IPS-20b (cell line): ENCODE results near the gene CEACAM21.
"Not testable (repeated sequence)": the region's sequence is repeated elsewhere in the genome, so short reads cannot be mapped to it uniquely, and the experiment has no call there.

ENCODE experiments used
- H3K27ac ChIP-seq: one replicate; pipeline ENCODE4 v1.5.1; 2013; ENCODE audit warnings: low read length
- H3K27me3 ChIP-seq: 2 replicates; pipeline ENCODE4 v1.6.1; 2013; ENCODE audit warnings: mild to moderate bottlenecking, low read length, inconsistent platforms; ENCODE audit not compliant: insufficient read depth
- H3K36me3 ChIP-seq: 2 replicates; pipeline ENCODE4 v1.6.1; 2013; ENCODE audit warnings: low read depth, mild to moderate bottlenecking, inconsistent platforms, low read length, moderate library complexity; ENCODE audit not compliant: insufficient read depth
- H3K4me1 ChIP-seq: 2 replicates; pipeline ENCODE4 v1.6.1; 2013; ENCODE audit warnings: mild to moderate bottlenecking, control low read depth, inconsistent platforms, low read length, moderate library complexity; ENCODE audit not compliant: insufficient read depth
- H3K4me3 ChIP-seq: 2 replicates; pipeline ENCODE4 v1.5.1; 2013; ENCODE audit warnings: mild to moderate bottlenecking, low read length, inconsistent platforms
- H3K9ac ChIP-seq: 2 replicates; pipeline ENCODE4 v1.6.1; 2013; ENCODE audit warnings: low read depth, mild to moderate bottlenecking, inconsistent platforms, low read length, moderate library complexity
- H3K9me3 ChIP-seq: 2 replicates; pipeline ENCODE4 v1.6.1; 2013; ENCODE audit warnings: mild to moderate bottlenecking, low read depth, low read length, inconsistent platforms; ENCODE audit not compliant: insufficient read depth

Gene CEACAM21

DNA sequence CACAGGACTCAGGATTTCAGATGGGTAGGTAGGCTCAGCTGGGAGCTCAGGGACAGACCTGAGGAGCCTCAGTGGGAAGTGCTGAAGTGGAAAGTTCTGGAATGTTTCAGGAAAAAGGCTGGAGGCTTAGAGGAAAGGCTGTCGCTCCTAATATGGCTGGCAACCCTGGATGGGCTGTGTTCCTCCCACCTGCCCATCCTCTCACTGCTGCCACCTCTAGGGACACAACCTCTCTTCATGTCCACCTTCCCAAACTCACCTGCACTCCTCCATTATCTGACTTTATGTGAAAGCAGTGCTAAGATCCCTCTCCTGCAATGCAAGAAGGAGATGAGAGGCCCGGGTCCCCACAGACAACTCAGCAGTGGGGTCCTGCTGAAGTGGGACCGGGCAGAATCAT lies 5.8 kb upstream of the CEACAM21 start:
- Histone ChIP-seq H3K27ac (no peak overlapping the region), H3K4me1 (no peaks in the 10 kb centered on the region), H3K36me3 (no peaks in the 10 kb centered on the region), H3K9ac (no peak overlapping the region), H3K4me3 (no peak overlapping the region), H3K27me3 (peaks cover 91% of the 10 kb centered on the region), H3K9me3 (no peaks in the 10 kb centered on the region; the same call in 1 of the 2 replicates)

DNA sequence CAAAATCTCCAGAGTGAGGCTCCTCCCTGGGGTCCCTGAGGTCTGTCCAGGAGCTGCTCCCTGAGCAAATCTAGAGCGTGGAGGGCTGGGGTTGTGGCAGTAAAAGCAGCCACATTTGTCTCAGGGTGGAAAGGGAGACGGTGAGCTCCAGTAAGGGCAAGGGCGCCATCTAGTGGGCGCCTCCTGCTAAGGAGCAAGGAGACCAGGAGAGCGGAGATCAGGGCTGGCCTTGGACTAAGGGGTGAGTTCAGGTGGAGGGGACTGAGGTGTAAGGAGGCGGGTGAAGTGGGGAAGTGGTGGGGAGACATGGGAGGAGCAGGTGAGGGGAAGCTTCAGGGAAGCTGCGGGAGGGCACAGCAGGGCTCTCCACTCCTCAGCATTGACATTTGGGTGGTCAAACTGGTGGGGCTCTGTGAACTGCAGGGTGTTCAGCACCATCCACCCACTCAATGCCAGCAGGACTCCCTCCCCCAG lies 5.3 kb upstream of the CEACAM21 start:
- H3K9me3 ChIP-seq: no peaks in the 10 kb centered on the region; the same call in 1 of the 2 replicates
- H3K27me3 ChIP-seq: peaks cover 91% of the 10 kb centered on the region
- no peaks in the 10 kb centered on the region for H3K36me3 ChIP-seq
- H3K27ac ChIP-seq: no peak overlapping the region
- H3K9ac ChIP-seq: no peak overlapping the region
- no peak overlapping the region for H3K4me3 ChIP-seq
- H3K4me1 ChIP-seq: no peaks in the 10 kb centered on the region

DNA sequence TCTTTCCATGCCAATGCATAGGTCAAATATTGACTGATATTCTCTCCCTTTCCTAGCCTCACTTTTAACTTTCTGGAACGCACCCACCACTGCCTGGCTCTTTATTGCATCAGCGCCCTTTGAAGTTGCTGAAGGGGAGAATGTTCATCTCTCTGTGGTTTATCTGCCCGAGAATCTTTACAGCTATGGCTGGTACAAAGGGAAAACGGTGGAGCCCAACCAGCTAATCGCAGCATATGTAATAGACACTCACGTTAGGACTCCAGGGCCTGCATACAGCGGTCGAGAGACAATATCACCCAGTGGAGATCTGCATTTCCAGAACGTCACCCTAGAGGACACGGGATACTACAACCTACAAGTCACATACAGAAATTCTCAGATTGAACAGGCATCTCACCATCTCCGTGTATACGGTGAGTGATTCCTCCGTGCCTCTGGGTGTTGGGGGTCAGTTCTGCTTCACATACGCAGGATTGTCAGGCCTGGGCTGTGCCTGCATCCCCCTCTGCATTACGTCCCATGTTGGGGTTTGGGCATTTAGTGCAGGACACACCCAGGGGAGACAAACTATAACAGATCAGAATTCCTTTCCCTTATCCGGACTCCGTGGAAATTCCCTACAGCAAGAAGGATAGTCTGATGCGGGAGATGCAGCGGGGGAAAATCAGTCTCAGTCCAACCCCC lies 1.3 kb downstream of the CEACAM21 start:
- Histone ChIP-seq H3K9me3 (peaks cover 37% of the 10 kb centered on the region), H3K27ac (no peak overlapping the region), H3K36me3 (no peaks in the 10 kb centered on the region), H3K4me1 (no peaks in the 10 kb centered on the region), H3K9ac (no peak overlapping the region), H3K27me3 (peaks cover 25% of the 10 kb centered on the region), H3K4me3 (no peak overlapping the region)

DNA sequence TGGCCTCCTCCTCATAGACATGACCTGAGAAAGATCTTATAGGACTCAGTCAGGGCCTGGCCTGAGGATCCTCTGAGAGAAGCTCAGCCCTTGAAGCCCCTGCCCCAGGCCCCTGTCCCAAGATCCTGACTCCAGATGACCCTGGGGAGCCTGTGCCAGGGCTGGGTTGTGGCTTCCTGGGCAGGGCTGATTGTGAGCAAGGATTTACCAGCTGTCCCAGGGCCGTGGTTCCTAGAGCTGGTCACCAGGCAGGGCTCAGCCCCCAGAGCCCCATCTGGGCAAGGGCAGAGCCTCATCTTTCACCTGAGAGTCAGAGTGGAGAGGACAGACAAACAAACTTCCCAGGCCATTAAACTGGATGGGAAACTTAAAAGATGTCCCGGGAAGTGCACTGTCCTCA lies 1.9 kb downstream of the CEACAM21 start:
- Histone ChIP-seq H3K9me3 (peaks cover 43% of the 10 kb centered on the region), H3K27me3 (peaks cover 20% of the 10 kb centered on the region; the same call in 1 of the 2 replicates)

DNA sequence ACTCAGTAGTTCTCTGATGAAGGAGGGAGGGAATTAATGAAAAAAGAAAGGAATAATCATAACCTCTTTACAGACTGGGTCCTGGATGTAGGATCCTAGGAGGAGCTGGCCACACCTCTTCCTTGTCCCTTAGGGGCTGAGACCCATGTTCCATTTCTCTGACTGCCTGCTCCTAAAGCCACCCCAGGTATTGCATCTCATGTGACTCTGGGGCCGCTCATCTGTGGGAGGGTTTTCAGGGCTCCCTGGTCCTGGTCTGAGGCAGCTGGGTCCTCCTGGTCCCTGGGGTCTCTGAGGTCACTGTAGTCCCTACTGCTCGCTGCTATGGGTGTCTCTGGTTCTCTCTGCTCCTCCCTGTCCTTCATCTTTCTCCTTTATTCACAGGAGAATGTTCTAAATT lies 2.9 kb downstream of the CEACAM21 start:
- no peak overlapping the region for H3K4me3 ChIP-seq
- no peaks in the 10 kb centered on the region for H3K36me3 ChIP-seq
- H3K9me3 ChIP-seq: peaks cover 52% of the 10 kb centered on the region

More for the DNA sequence above, 1.9 kb downstream of the CEACAM21 start:
- H3K9ac ChIP-seq: no peak overlapping the region
- H3K36me3 ChIP-seq: no peaks in the 10 kb centered on the region
- no peak overlapping the region for H3K4me3 ChIP-seq
- no peaks in the 10 kb centered on the region for H3K4me1 ChIP-seq
- H3K27ac ChIP-seq: no peak overlapping the region

DNA sequence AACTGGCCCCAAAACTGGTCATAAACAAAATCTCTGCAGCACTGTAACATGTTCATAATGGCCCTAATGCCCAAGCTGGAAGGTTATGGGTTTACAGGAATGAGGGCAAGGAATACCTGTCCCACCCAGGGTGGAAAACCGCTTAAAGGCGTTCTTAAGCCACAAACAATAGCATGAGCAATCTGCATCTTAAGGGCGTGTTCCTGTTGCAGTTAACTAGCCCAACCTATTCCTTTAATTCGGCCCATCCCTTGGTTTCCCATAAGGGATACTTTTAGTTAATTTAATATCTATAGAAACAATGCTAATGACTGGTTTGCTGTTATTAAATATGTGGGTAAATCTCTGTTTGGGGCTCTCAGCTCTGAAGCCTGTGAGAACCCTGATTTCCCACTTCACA lies 5.1 kb downstream of the CEACAM21 start:
- H3K4me1 ChIP-seq, H3K9ac ChIP-seq, H3K27me3 ChIP-seq, H3K36me3 ChIP-seq, H3K4me3 ChIP-seq, H3K27ac ChIP-seq: not testable (repeated sequence)
- peaks cover 64% of the 10 kb centered on the region for H3K9me3 ChIP-seq

More for the DNA sequence above, 2.9 kb downstream of the CEACAM21 start:
- Histone ChIP-seq H3K27me3 (peaks cover 9% of the 10 kb centered on the region; the same call in 1 of the 2 replicates), H3K4me1 (no peaks in the 10 kb centered on the region), H3K27ac (no peak overlapping the region), H3K9ac (no peak overlapping the region)

DNA sequence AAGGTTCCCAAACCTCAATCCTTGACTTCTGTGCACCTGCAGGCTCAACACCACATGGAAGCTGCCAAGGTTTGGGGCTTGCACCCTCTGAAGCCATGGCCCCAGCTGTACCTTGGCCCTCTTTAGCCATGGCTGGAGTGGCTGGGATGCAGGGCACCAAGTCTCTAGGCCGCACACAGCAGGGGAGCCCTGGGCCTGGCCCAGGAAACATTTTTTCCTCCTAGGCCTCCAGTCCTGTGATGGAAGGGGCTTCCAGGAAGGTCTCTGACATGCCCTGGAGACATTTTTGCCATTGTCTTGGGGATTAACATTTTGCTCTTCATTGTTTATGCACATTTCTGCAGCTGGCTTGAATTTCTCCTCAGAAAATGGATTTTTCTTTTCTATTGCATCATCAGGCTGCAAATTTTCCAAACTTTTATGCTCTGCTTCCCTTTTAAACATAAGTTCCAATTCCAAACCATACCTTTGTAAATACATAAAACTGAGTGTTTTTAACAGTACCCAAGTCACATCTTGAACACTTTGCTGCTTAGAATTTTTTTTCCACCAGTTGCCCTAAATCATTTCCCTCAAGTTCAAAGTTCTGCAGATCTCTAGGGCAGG lies 6.7 kb downstream of the CEACAM21 start:
- peaks cover 64% of the 10 kb centered on the region for H3K9me3 ChIP-seq
- not testable (repeated sequence) for H3K36me3 ChIP-seq, H3K4me3 ChIP-seq, H3K27me3 ChIP-seq, H3K9ac ChIP-seq, H3K4me1 ChIP-seq, H3K27ac ChIP-seq

DNA sequence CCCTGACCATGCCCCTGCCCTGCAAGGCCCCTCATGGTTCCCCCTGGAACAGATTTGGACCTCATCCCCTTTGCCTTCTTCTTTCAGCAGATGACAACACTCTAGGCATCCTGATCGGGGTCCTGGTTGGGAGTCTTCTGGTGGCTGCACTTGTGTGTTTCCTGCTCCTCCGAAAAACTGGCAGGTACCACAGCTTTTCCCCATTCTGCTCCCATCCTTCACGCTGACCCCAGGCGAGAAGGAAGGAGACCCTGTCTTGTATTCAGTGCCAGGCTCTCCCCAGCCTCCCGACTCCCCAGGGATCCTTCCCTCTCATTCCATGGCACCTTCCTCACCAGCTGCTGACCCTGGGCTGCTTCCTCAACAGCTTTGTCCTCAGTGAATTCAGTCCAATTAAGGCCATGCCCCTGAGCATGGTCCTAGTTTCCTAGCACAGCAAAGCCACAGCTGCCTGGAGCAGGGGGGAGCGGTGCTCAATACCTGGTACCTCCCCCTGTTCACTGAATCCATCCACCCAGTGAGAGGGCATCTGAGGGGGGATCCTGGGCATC lies 8.4 kb downstream of the CEACAM21 start:
- no peaks in the 10 kb centered on the region for H3K36me3 ChIP-seq
- H3K9me3 ChIP-seq: peaks cover 54% of the 10 kb centered on the region
- no peak overlapping the region for H3K4me3 ChIP-seq
- no peaks in the 10 kb centered on the region for H3K27me3 ChIP-seq
- H3K27ac ChIP-seq: no peak overlapping the region
- no peak overlapping the region for H3K9ac ChIP-seq
- H3K4me1 ChIP-seq: no peaks in the 10 kb centered on the region

DNA sequence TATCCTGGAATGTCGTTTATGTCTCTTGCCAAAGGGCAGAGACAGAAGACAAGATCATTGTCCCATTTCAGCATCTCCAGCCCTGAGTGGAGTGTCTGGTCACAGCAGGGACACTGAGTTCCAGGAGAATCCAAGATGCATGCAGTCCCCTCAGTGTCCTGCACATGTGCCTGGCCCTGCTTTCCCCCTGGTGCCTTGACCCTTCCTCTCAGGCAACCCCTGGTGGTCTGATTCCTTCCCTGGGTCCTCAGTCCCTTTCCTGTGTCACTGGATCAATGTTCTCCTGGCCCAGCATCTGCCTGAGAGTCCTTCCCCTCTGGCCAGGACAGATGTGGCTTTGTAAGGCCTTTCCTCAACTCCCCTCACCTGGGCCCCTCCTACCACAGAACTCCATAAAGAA lies 9.0 kb downstream of the CEACAM21 start:
- Histone ChIP-seq H3K9ac (no peak overlapping the region), H3K4me3 (no peak overlapping the region), H3K9me3 (peaks cover 48% of the 10 kb centered on the region), H3K36me3 (no peaks in the 10 kb centered on the region), H3K27me3 (0 out of 2 replicates have a peak, but pooled peaks cover under 1% of the 10 kb centered on the region), H3K4me1 (no peaks in the 10 kb centered on the region), H3K27ac (no peak overlapping the region)

DNA sequence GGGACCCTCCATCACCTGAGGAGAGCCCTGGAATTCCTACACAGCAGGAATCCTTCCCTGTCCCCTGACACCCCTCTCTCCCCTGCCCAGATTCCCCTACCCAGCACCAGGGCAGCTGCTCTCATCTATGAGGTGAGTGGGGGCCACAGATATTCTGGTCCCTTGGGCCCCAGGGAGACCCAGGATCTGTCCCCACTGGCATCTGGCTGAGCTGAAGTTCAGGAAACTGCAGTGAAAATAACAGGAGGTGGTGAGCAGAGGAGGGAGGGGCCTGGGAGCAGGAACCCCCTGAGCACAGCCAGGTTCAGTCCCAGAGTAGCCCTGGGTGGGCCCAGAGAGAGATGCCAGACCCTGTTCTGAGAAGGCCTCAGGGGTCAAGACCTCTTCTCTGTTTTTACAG lies 10.1 kb downstream of the CEACAM21 start:
- Histone ChIP-seq H3K27ac (no peak overlapping the region), H3K4me3 (no peak overlapping the region), H3K9ac (no peak overlapping the region), H3K27me3 (peaks cover 7% of the 10 kb centered on the region; the same call in 1 of the 2 replicates), H3K36me3 (no peaks in the 10 kb centered on the region), H3K9me3 (peaks cover 38% of the 10 kb centered on the region), H3K4me1 (no peaks in the 10 kb centered on the region)

DNA sequence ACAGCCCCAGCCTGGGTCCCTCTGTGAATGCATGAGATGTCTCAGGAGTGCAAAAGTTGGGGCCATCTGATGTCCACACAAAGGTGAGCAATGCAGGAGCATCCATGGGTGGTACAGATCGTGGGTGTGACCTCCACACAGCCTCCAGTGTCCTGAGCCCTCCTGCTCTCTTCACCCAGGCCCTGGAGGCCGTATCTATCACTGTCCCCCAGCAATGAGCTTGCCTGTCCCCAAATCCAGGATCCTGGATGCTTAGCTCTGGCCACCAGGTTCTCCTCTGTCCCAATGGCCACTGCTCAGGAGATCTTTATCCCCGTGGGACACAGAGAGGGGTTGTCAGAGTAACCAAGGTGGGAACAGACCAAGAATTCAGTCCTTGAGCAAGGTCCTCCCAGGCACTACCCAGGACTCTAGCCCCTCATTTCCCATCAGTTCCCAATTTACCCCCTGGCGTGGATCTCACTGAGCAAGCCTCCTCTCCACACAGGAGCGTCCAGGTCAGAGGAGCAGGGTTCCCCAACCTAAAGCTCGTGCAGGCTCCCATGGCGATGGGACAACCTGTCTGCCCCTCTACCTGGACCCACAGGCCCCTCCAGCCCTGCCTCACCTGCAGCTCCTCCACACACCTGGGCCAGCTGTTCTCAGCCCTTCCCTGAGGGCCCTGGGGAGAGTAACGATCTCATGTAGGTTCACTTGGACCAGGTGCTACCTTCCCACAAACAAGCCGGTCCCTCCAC lies 11.3 kb downstream of the CEACAM21 start:
- H3K9me3 ChIP-seq: peaks cover 27% of the 10 kb centered on the region
- peaks cover 11% of the 10 kb centered on the region; the same call in 1 of the 2 replicates for H3K27me3 ChIP-seq
- H3K27ac ChIP-seq: no peak overlapping the region
- no peaks in the 10 kb centered on the region for H3K36me3 ChIP-seq
- H3K4me1 ChIP-seq: no peaks in the 10 kb centered on the region
- no peak overlapping the region for H3K9ac ChIP-seq
- H3K4me3 ChIP-seq: no peak overlapping the region
